Upper lobe of left lung (tissue), 4 donors: ENCODE results near the gene SNCB.

Experiments used
- CTCF ChIP-seq, 6 experiments: fragments of 450-650 bp in 4 of 6; fragments of 200-600 bp in 2 of 6; sonication (generic) in 2 of 6; IDR thresholded peaks; one replicate each; pipeline ENCODE4 v1.5.1; 2016 to 2019; ENCODE audit warnings: antibody characterized with exemption in 6 of 6
- POLR2AphosphoS5 ChIP-seq, 2 donors: sonication (generic); formaldehyde crosslinking; IDR thresholded peaks; one replicate each; pipeline ENCODE4 v1.5.1; 2017; ENCODE audit warnings: antibody characterized with exemption in 2 of 2

- TF ChIP-seq CTCF (IDR thresholded peaks at IDR 0.05) (no peak), POLR2AphosphoS5 (IDR thresholded peaks at IDR 0.05) (no peak)
Measured at GRCh38 chr5:176606032-176606431, 24.3 kb downstream of the SNCB start.
